Trophoblast cell (in vitro differentiated cells and primary cell): ENCODE results near the gene HMCN2.

Source experiments
- DNase-seq, 2 donors: peaks; one replicate each; pipeline ENCODE4 v3.0.0-alpha.2; 2016
- H2AFZ ChIP-seq: 2 replicates; pipeline ENCODE4 v1.6.1; 2013; ENCODE audit warnings: low read length, moderate library complexity, mild to moderate bottlenecking; ENCODE audit not compliant: insufficient read depth, poor library complexity
- H2AK5ac ChIP-seq: 2 replicates; pipeline ENCODE4 v1.6.1; 2013; ENCODE audit warnings: mild to moderate bottlenecking, low read length
- H2BK120ac ChIP-seq: 2 replicates; pipeline ENCODE4 v1.6.1; 2013; ENCODE audit warnings: low read length, mild to moderate bottlenecking, moderate library complexity; ENCODE audit not compliant: insufficient read depth, poor library complexity
- H2BK12ac ChIP-seq: 2 replicates; pipeline ENCODE4 v1.6.1; 2013; ENCODE audit warnings: mild to moderate bottlenecking, low read length, moderate library complexity
- H2BK5ac ChIP-seq: 2 replicates; pipeline ENCODE4 v1.6.1; 2013; ENCODE audit warnings: low read length, low read depth, moderate library complexity, mild to moderate bottlenecking; ENCODE audit not compliant: poor library complexity
- H3K14ac ChIP-seq: 2 replicates; pipeline ENCODE4 v1.6.1; 2013; ENCODE audit warnings: mild to moderate bottlenecking, low read length
- H3K18ac ChIP-seq: 2 replicates; pipeline ENCODE4 v1.6.1; 2013; ENCODE audit warnings: mild to moderate bottlenecking, low read length
- H3K23ac ChIP-seq: 2 replicates; pipeline ENCODE4 v1.6.1; 2013; ENCODE audit warnings: low read length
- H3K27ac ChIP-seq: 2 replicates; pipeline ENCODE4 v1.5.1; 2013; ENCODE audit warnings: low read depth, mild to moderate bottlenecking, inconsistent platforms, low read length, moderate library complexity
- H3K27me3 ChIP-seq: 2 replicates; pipeline ENCODE4 v1.6.1; 2013; ENCODE audit warnings: inconsistent platforms, mild to moderate bottlenecking, low read length, moderate library complexity; ENCODE audit not compliant: insufficient read depth
- H3K36me3 ChIP-seq, 2 experiments: 1 replicate in 1 of 2; 2 replicates in 1 of 2; pipeline ENCODE4 v1.6.1; 2013; ENCODE audit warnings: low read length in 2 of 2, mild to moderate bottlenecking in 2 of 2, moderate library complexity in 1 of 2; ENCODE audit not compliant: insufficient read depth in 2 of 2, control insufficient read depth in 1 of 2
- H3K4ac ChIP-seq: 2 replicates; pipeline ENCODE4 v1.6.1; 2013; ENCODE audit warnings: low read depth, mild to moderate bottlenecking, low read length, moderate library complexity
- H3K4me1 ChIP-seq, 2 experiments: 1 replicate in 1 of 2; 2 replicates in 1 of 2; pipeline ENCODE4 v1.6.1; 2013; ENCODE audit warnings: low read length in 2 of 2, mild to moderate bottlenecking in 2 of 2, moderate library complexity in 1 of 2; ENCODE audit not compliant: insufficient read depth in 2 of 2, control insufficient read depth in 1 of 2
- H3K4me2 ChIP-seq: 2 replicates; pipeline ENCODE4 v1.6.1; 2013; ENCODE audit warnings: inconsistent platforms, mild to moderate bottlenecking, low read length, moderate library complexity
- H3K4me3 ChIP-seq: 2 replicates; pipeline ENCODE4 v1.5.1; 2013; ENCODE audit warnings: mild to moderate bottlenecking, low read depth, low read length, inconsistent platforms
- H3K79me1 ChIP-seq: one replicate; pipeline ENCODE4 v1.6.1; 2013; ENCODE audit warnings: low read length
- H3K79me2 ChIP-seq: 2 replicates; pipeline ENCODE4 v1.6.1; 2013; ENCODE audit warnings: low read length, mild to moderate bottlenecking; ENCODE audit not compliant: control insufficient read depth, insufficient read depth, poor library complexity
- H3K9ac ChIP-seq: 2 replicates; pipeline ENCODE4 v1.6.1; 2013; ENCODE audit warnings: mild to moderate bottlenecking, low read length
- H3K9me3 ChIP-seq: 2 replicates; pipeline ENCODE4 v1.6.1; 2013; ENCODE audit warnings: low read depth, mild to moderate bottlenecking, control low read depth, inconsistent platforms, low read length; ENCODE audit not compliant: insufficient read depth
- H4K12ac ChIP-seq: 2 replicates; pipeline ENCODE4 v1.6.1; 2013; ENCODE audit warnings: low read depth, mild to moderate bottlenecking, low read length, moderate library complexity
- H4K8ac ChIP-seq: 2 replicates; pipeline ENCODE4 v1.6.1; 2013; ENCODE audit warnings: low read depth, mild to moderate bottlenecking, low read length, moderate library complexity
- H4K91ac ChIP-seq: one replicate; pipeline ENCODE4 v1.6.1; 2013; ENCODE audit warnings: low read depth, mild to moderate bottlenecking, low read length, moderate library complexity
- WGBS: extraction: QIAGEN DNeasy Blood & Tissue Kit; methylation state at CpG from one replicate; pipeline ENCODE4 v1.1.7; 2013; ENCODE audit warnings: missing lambda C conversion rate; ENCODE audit not compliant: insufficient read length, insufficient coverage; ENCODE audit errors: extremely low coverage; 5-methylcytosine and 5-hydroxymethylcytosine counted together

HMCN2 gene

GRCh38 chr9:130429381-130429780 lies 163.8 kb downstream of the HMCN2 start:
- Histone ChIP-seq H4K91ac (no peak overlapping the region), H3K36me3 (peaks cover 0 to 3% of the 10 kb centered on the region in 2 experiments), H2AFZ (no peak overlapping the region), H3K4me3 (no peak overlapping the region), H2BK5ac (no peak overlapping the region), H3K27ac (no peak overlapping the region), H3K23ac (no peak overlapping the region), H3K79me2 (no peaks in the 10 kb centered on the region), H2BK120ac (no peak overlapping the region), H3K18ac (no peak overlapping the region), H3K27me3 (peaks cover 8% of the 10 kb centered on the region), H3K79me1 (no peaks in the 10 kb centered on the region), H3K4me1 (peaks cover 10 to 11% of the 10 kb centered on the region in 2 experiments), H3K9me3 (peaks cover 14% of the 10 kb centered on the region), H3K14ac (no peak overlapping the region), H2AK5ac (no peak overlapping the region), H3K9ac (no peak overlapping the region), H4K12ac (no peak overlapping the region), H3K4me2 (no peak overlapping the region), H4K8ac (no peak overlapping the region), H2BK12ac (no peak overlapping the region), H3K4ac (no peak overlapping the region)
- WGBS, result no CpG with 5 or more reads among the region's 13 CpGs
- no peak for DNase-seq

GRCh38 chr9:130429831-130430230 lies 164.3 kb downstream of the HMCN2 start:
- no peak overlapping the region for H4K8ac ChIP-seq
- H3K36me3 ChIP-seq, result peaks cover 0 to 3% of the 10 kb centered on the region in 2 experiments
- peaks cover 14% of the 10 kb centered on the region for H3K9me3 ChIP-seq

DNA sequence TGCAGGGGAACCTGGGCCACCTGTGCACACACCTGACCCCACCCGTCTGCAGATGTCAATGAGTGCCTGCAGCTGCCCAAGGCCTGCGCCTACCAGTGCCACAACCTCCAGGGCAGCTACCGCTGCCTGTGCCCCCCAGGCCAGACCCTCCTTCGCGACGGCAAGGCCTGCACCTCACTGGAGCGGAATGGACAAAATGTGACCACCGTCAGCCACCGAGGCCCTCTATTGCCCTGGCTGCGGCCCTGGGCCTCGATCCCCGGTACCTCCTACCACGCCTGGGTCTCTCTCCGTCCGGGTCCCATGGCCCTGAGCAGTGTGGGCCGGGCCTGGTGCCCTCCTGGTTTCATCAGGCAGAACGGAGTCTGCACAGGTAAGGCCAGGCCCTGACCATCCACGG lies 164.7 kb downstream of the HMCN2 start:
- peaks cover 14% of the 10 kb centered on the region for H3K9me3 ChIP-seq
- no peak overlapping the region for H3K4me3 ChIP-seq
- DNase-seq, result no peak
- no peak overlapping the region for H2BK5ac ChIP-seq
- H3K79me1 ChIP-seq, result no peaks in the 10 kb centered on the region
- H3K36me3 ChIP-seq, result peaks cover 0 to 3% of the 10 kb centered on the region in 2 experiments
- no peak overlapping the region for H4K12ac ChIP-seq
- H3K4ac ChIP-seq, result no peak overlapping the region
- no peak overlapping the region for H4K8ac ChIP-seq
- no peak overlapping the region for H4K91ac ChIP-seq
- no peak overlapping the region for H2BK12ac ChIP-seq
- no peak overlapping the region for H2AFZ ChIP-seq
- no CpG with 5 or more reads among the region's 18 CpGs for WGBS
- no peak overlapping the region for H3K23ac ChIP-seq
- no peaks in the 10 kb centered on the region for H3K79me2 ChIP-seq
- H2BK120ac ChIP-seq, result no peak overlapping the region
- peaks cover 8% of the 10 kb centered on the region for H3K27me3 ChIP-seq
- H2AK5ac ChIP-seq, result no peak overlapping the region
- no peak overlapping the region for H3K27ac ChIP-seq
- H3K4me1 ChIP-seq, result peaks cover 10 to 11% of the 10 kb centered on the region in 2 experiments
- no peak overlapping the region for H3K14ac ChIP-seq
- H3K4me2 ChIP-seq, result no peak overlapping the region
- H3K9ac ChIP-seq, result no peak overlapping the region
- H3K18ac ChIP-seq, result no peak overlapping the region

More at GRCh38 chr9:130429831-130430230, 164.3 kb downstream of the HMCN2 start:
- Histone ChIP-seq H3K4ac (no peak overlapping the region), H2BK12ac (no peak overlapping the region), H2BK120ac (no peak overlapping the region), H3K4me3 (no peak overlapping the region), H2AK5ac (no peak overlapping the region), H3K14ac (no peak overlapping the region), H2BK5ac (no peak overlapping the region), H3K9ac (no peak overlapping the region), H4K12ac (no peak overlapping the region), H3K79me1 (no peaks in the 10 kb centered on the region), H2AFZ (no peak overlapping the region), H3K27me3 (peaks cover 8% of the 10 kb centered on the region), H3K18ac (no peak overlapping the region), H4K91ac (no peak overlapping the region), H3K27ac (no peak overlapping the region), H3K23ac (no peak overlapping the region), H3K4me1 (peaks cover 10 to 11% of the 10 kb centered on the region in 2 experiments), H3K4me2 (no peak overlapping the region), H3K79me2 (no peaks in the 10 kb centered on the region)
- DNase-seq, result no peak
- WGBS, result no CpG with 5 or more reads among the region's 6 CpGs

DNA sequence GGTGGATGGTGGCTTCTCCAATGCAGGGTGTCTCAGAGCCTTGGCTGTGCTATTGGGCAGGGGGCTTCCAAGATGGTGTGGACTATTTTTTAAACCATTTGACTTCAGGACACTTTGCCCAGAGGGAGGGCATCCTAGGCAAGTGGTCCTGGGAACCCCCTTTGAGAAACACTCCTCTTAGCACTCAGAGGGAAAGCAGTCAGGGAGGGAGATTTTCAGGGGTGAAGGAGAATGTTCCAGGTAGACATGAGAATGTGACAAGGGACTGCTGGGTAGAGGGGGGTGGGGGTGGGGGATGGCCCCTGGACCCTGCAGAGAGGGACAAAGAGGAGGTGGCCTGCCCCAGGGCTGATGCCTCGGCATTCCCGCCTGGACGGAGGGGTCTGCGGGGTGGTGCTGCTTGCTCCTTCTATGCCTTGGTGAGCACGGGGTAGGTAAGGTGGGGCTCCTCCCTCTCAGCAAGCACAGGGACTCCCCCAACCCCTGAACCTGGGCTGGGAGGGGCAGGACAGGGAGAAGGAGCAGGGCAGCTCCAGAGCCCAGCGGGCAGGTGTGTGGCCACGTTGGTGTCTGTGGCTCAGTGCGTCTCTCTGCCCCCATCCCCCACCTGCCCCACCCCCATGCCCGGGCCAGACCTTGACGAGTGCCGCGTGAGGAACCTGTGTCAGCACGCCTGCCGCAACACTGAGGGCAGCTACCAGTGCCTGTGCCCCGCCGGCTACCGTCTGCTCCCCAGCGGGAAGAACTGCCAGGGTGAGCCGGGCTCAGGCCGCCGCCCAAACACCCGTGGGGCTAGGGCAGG lies 165.4 kb downstream of the HMCN2 start:
- WGBS, result no CpG with 5 or more reads among the region's 22 CpGs

More for the DNA sequence above, 165.4 kb downstream of the HMCN2 start:
- no peak overlapping the region for H3K4me2 ChIP-seq
- no peaks in the 10 kb centered on the region for H3K79me1 ChIP-seq
- H3K14ac ChIP-seq, result no peak overlapping the region
- H3K23ac ChIP-seq, result no peak overlapping the region
- peaks cover 8% of the 10 kb centered on the region for H3K27me3 ChIP-seq
- H2AK5ac ChIP-seq, result no peak overlapping the region
- H3K4me1 ChIP-seq, result peaks cover 10 to 11% of the 10 kb centered on the region in 2 experiments
- no peak overlapping the region for H4K8ac ChIP-seq
- no peak overlapping the region for H2BK120ac ChIP-seq
- peaks cover 14% of the 10 kb centered on the region for H3K9me3 ChIP-seq
- no peak for DNase-seq
- no peak overlapping the region for H2AFZ ChIP-seq
- no peak overlapping the region for H3K9ac ChIP-seq
- no peak overlapping the region for H4K12ac ChIP-seq
- no peaks in the 10 kb centered on the region for H3K79me2 ChIP-seq
- no peak overlapping the region for H2BK5ac ChIP-seq
- H3K18ac ChIP-seq, result no peak overlapping the region
- H4K91ac ChIP-seq, result no peak overlapping the region
- no peak overlapping the region for H3K4ac ChIP-seq
- H3K36me3 ChIP-seq, result peaks cover 0 to 3% of the 10 kb centered on the region in 2 experiments
- H2BK12ac ChIP-seq, result no peak overlapping the region
- no peak overlapping the region for H3K4me3 ChIP-seq
- H3K27ac ChIP-seq, result no peak overlapping the region
